ENCODE data around the gene EFNB2.

DNA sequence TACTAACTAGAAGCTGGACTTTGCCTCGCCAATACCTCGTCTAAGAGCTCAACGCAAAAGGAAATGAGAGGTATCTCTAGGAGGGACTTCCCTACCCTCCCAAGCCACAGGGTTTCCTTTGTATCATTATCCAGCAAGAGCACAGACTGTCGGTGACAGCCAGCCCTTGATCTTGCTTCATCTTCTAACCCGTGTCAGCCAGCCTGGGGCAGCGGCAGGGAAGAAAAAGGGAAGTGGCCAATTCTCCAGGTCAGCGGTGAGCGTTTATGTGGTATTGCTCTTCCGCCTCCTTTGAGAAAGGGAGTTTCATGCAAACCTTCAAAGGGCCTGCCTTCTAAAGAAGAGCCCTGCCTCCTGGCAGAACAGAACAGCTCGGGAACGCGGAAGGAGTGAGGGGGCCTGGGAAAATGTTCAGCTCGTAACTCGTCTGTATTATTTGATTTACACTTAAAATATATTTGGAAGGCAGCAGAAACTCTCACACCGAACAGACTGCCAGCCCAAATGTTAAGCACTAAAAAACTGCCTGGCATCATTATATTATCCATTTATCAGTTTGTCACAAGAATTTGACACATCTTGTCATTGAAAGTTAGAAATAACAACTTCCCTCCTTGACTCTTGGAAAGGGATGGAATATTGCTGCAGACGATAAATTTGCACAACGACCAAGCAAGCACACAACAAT, 41.8 kb downstream of the EFNB2 start:
- no peak for TF ChIP-seq POLR2AphosphoS5 (IDR thresholded peaks at IDR 0.05)
- no peak for TF ChIP-seq POLR2A (IDR thresholded peaks at IDR 0.05)
